Loucy (cell line): ENCODE measurements around the gene ATF5.

ENCODE experiments used
- CTCF ChIP-seq: fragments of 200-600 bp; sonication (generic); conservative IDR thresholded peaks from 2 replicates; pipeline ENCODE4 v1.5.1; 2014; ENCODE audit warnings: mild to moderate bottlenecking, antibody characterized with exemption, low read length
- EZH2phosphoT487 ChIP-seq: fragments of 200-600 bp; IDR thresholded peaks from 2 replicates; pipeline ENCODE4 v1.6.1; 2018; ENCODE audit warnings: antibody characterized with exemption, mild to moderate bottlenecking, moderate library complexity, borderline replicate concordance

DNA sequence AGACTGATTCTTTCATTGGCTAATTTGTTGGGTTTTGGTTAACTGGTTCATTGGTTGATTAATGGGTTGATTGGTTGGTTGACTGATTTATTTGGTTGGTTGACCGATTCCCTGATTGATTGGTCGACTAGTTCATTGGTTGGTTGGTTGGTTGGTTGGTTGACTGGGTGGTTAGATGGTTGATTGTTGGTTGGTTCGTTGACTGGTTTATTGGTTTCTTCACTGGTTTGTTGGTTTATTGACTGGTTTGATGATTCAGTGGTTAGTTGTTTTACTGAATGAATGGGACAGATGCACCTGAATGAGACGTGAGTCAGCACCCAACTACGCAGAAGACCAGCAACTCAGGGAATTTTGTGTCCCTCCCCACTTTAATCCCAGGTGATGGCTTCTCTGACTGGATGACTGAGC lies 3.0 kb downstream of the ATF5 start:
- TF ChIP-seq CTCF (no peak), EZH2phosphoT487 (no peak)
